ENCODE results near the gene TMEM184C. TPM values are rescaled to one million over a fixed set of nuclear protein-coding genes. Genes with fewer than 3 reads are reported as not detected.

Gene TMEM184C
- total and polyA plus RNA-seq, 2 donors (not counting 1 experiment from before 2014, with no cell fraction given), result 30.6 to 34.3 TPM

- TF ChIP-seq CTCF (conservative IDR thresholded peaks at IDR 0.05 in 1 of 2, IDR thresholded peaks at IDR 0.05 in 1 of 2; ENCODE audit: low read depth in 1 of 2, low read length in 2 of 2) (no peak), EZH2 (IDR thresholded peaks at IDR 0.05; ENCODE audit: low read length, missing control alignments) (no peak)
- DNase-seq (ENCODE audit: low read depth in 2 of 2), result peak; percentile 2 to 40
- Histone ChIP-seq H3K36me3 (ENCODE audit: control insufficient read depth, insufficient read depth, low read length) (no peaks in the 10 kb centered on the region), H3K27ac (ENCODE audit: insufficient read depth, low read length) (peak overlapping the region; percentile 90), H3K79me2 (ENCODE audit: control insufficient read depth, insufficient read depth, low read length) (peaks cover 17% of the 10 kb centered on the region), H3K4me3 (replicated peaks in 1 of 4; ENCODE audit: control extremely low read depth in 1 of 4, insufficient read depth in 1 of 4, low read depth in 3 of 4, low read length in 4 of 4) (peak overlapping the region; percentile 70 to 97 (median 75)), H3K4me1 (ENCODE audit: control insufficient read depth, extremely low read depth, insufficient read depth, low read length) (peaks cover 9% of the 10 kb centered on the region), H3K27me3 (ENCODE audit: control insufficient read depth, insufficient read depth, low read length) (no peaks in the 10 kb centered on the region), H3K9me3 (ENCODE audit: control insufficient read depth, insufficient read depth, low read depth, low read length) (no peaks in the 10 kb centered on the region), H3K9ac (ENCODE audit: insufficient read depth, low read length) (peak overlapping the region; percentile 23), H4K20me1 (ENCODE audit: control insufficient read depth, extremely low read depth, insufficient read depth, low read length) (no peaks in the 10 kb centered on the region), H2AFZ (ENCODE audit: low read length) (no peak overlapping the region), H3K4me2 (ENCODE audit: extremely low read depth, insufficient read depth, low read length) (peak overlapping the region; percentile 91)
Observed at GRCh38 chr4:147682755-147683154, 65.6 kb downstream of the TMEM184C start.

GRCh38 chr4:147683188-147683591 is 66.0 kb downstream of the TMEM184C start:
- Histone ChIP-seq H3K4me2 (ENCODE audit: extremely low read depth, insufficient read depth, low read length) (peak overlapping the region; percentile 91), H3K4me1 (ENCODE audit: control insufficient read depth, extremely low read depth, insufficient read depth, low read length) (peaks cover 9% of the 10 kb centered on the region), H3K79me2 (ENCODE audit: control insufficient read depth, insufficient read depth, low read length) (peaks cover 17% of the 10 kb centered on the region), H4K20me1 (ENCODE audit: control insufficient read depth, extremely low read depth, insufficient read depth, low read length) (no peaks in the 10 kb centered on the region), H3K27ac (ENCODE audit: insufficient read depth, low read length) (peak overlapping the region; percentile 90), H3K27me3 (ENCODE audit: control insufficient read depth, insufficient read depth, low read length) (no peaks in the 10 kb centered on the region), H2AFZ (ENCODE audit: low read length) (peak overlapping the region; percentile 73), H3K36me3 (ENCODE audit: control insufficient read depth, insufficient read depth, low read length) (no peaks in the 10 kb centered on the region), H3K4me3 (replicated peaks in 1 of 4; ENCODE audit: control extremely low read depth in 1 of 4, insufficient read depth in 1 of 4, low read depth in 3 of 4, low read length in 4 of 4) (peak overlapping the region; percentile 70 to 97 (median 75)), H3K9me3 (ENCODE audit: control insufficient read depth, insufficient read depth, low read depth, low read length) (no peaks in the 10 kb centered on the region), H3K9ac (ENCODE audit: insufficient read depth, low read length) (peak overlapping the region; percentile 82)
- DNase-seq (ENCODE audit: low read depth in 2 of 2), result peak; percentile 29 to 47
- TF ChIP-seq CTCF (conservative IDR thresholded peaks at IDR 0.05 in 1 of 2, IDR thresholded peaks at IDR 0.05 in 1 of 2; ENCODE audit: low read depth in 1 of 2, low read length in 2 of 2) (no peak), EZH2 (IDR thresholded peaks at IDR 0.05; ENCODE audit: low read length, missing control alignments) (no peak)

GRCh38 chr4:147683717-147684700 is 66.8 kb downstream of the TMEM184C start, which contains the start of gene PRMT9:
Gene PRMT9, minus strand, starts transcription at chr4:147684163. Its CDS starts 176 bp downstream, at chr4:147683987.
- peaks cover 5% of the 10 kb centered on the region for H3K4me1 ChIP-seq (ENCODE audit: control insufficient read depth, extremely low read depth, insufficient read depth, low read length)
- H3K4me3 ChIP-seq (replicated peaks in 1 of 4; ENCODE audit: control extremely low read depth in 1 of 4, insufficient read depth in 1 of 4, low read depth in 3 of 4, low read length in 4 of 4), result peak within 1 kb of the TSS; percentile 70 to 97 (median 75)
- H2AFZ ChIP-seq (ENCODE audit: low read length), result peak within 1 kb of the TSS; percentile 93
- no peaks in the 10 kb centered on the region for H4K20me1 ChIP-seq (ENCODE audit: control insufficient read depth, extremely low read depth, insufficient read depth, low read length)
- DNase-seq (ENCODE audit: low read depth in 2 of 2), result peak; percentile 93 to 94
- H3K27me3 ChIP-seq (ENCODE audit: control insufficient read depth, insufficient read depth, low read length), result no peaks in the 10 kb centered on the region
- H3K27ac ChIP-seq (ENCODE audit: insufficient read depth, low read length), result peak within 1 kb of the TSS; percentile 90
- no peaks in the 10 kb centered on the region for H3K9me3 ChIP-seq (ENCODE audit: control insufficient read depth, insufficient read depth, low read depth, low read length)
- no peaks in the 10 kb centered on the region for H3K36me3 ChIP-seq (ENCODE audit: control insufficient read depth, insufficient read depth, low read length)
- H3K4me2 ChIP-seq (ENCODE audit: extremely low read depth, insufficient read depth, low read length), result peak within 1 kb of the TSS; percentile 94
- H3K79me2 ChIP-seq (ENCODE audit: control insufficient read depth, insufficient read depth, low read length), result peaks cover 17% of the 10 kb centered on the region
- TF ChIP-seq CTCF (conservative IDR thresholded peaks at IDR 0.05 in 1 of 2, IDR thresholded peaks at IDR 0.05 in 1 of 2; ENCODE audit: low read depth in 1 of 2, low read length in 2 of 2) (no peak), EZH2 (IDR thresholded peaks at IDR 0.05; ENCODE audit: low read length, missing control alignments) (no peak)
- peak within 1 kb of the TSS; percentile 82 for H3K9ac ChIP-seq (ENCODE audit: insufficient read depth, low read length)
